ENCODE data around the gene CPLX4.

DNA sequence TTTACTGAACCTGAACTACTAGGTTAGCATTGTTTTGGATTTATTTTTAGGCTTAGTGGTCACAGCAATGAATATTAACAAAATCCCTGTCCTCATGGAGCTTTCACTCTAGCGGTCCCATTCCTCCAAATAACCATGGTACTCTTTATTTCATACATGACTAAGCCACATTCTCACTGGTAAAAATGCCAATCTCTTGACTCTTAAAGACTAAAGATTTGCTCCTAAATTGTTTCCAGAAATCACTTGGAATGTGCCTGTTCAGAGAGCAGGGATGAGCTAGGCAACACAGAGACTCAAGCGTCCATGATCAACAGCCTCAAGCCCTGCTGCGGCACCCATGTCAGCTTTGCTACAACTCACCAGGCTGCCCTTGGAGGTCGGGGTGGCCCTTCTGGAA, 27.1 kb upstream of the CPLX4 start:
- TF ChIP-seq CTCF (IDR thresholded peaks at IDR 0.05) (no peak), POLR2A (IDR thresholded peaks at IDR 0.05) (no peak)
